Measurements from ENCODE around the gene CHAF1A.
A peak's percentile ranks its signal among the peaks of the same experiment; 100 is the strongest.

DNA sequence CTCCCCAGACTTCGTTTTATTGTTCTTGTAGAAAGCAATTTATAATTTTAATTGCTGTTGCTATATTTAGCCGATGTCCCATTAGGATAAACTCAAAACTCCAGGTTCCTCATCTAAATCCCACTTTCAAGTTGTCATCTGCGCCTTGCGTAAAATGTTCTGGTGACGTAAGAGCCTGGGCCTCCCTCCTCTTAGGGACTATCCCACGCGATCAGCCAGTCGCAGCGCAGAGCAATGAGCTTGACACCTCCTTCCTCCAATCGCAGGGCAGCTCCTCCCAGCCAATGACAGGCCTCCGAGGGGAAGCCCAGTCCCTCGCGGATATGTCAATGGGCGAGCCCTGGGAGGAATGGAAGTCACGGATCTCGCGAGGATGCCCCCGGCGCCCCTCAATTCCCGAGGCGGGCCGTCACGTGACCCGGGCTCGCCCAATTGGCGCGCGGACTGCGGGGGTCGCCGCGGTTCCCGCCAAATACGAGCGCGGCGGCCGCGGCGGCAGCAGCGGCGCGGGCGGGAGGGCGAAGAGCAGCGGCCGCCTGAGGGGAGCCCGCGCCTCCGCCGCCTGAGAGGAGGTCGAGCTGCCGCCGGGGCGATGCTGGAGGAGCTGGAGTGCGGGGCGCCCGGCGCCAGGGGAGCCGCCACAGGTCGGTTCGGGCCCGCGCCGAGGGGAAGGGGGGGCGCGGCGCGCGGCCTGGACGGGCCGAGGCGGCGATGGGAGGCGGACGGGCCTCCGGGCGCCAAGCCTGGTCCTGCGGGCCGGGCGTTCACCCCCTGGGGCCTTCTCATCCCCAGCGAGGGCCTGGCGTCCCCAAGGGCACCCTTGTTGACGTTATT lies at the start of gene CHAF1A:
- TF ChIP-seq, protein P1, sequence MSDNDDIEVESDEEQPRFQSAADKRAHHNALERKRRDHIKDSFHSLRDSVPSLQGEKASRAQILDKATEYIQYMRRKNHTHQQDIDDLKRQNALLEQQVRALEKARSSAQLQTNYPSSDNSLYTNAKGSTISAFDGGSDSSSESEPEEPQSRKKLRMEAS (IDR thresholded peaks at IDR 0.05), result no peak
- TF ChIP-seq GABPA (IDR thresholded peaks at IDR 0.05 in 1 of 2, conservative IDR thresholded peaks at IDR 0.05 in 1 of 2) (peak in 1 of 2 donors; percentile 53), SP1 (IDR thresholded peaks at IDR 0.05) (peak; percentile 93), CTCF (IDR thresholded peaks at IDR 0.05; ENCODE audit: low read depth, low read length, missing input control) (no peak), HNF4G (IDR thresholded peaks at IDR 0.05) (no peak), JUND (IDR thresholded peaks at IDR 0.05) (peak in 1 of 2 donors; percentile 58), EGR1 (IDR thresholded peaks at IDR 0.05; ENCODE audit: low read depth in 2 of 2) (no peak)
- TF ChIP-seq, protein P2, sequence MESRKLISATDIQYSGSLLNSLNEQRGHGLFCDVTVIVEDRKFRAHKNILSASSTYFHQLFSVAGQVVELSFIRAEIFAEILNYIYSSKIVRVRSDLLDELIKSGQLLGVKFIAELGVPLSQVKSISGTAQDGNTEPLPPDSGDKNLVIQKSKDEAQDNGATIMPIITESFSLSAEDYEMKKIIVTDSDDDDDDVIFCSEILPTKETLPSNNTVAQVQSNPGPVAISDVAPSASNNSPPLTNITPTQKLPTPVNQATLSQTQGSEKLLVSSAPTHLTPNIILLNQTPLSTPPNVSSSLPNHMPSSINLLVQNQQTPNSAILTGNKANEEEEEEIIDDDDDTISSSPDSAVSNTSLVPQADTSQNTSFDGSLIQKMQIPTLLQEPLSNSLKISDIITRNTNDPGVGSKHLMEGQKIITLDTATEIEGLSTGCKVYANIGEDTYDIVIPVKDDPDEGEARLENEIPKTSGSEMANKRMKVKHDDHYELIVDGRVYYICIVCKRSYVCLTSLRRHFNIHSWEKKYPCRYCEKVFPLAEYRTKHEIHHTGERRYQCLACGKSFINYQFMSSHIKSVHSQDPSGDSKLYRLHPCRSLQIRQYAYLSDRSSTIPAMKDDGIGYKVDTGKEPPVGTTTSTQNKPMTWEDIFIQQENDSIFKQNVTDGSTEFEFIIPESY (IDR thresholded peaks at IDR 0.05), result peak; percentile 99
